MCF 10A (cell line): ENCODE data around the gene FIGLA. TPM values are rescaled to one million over a fixed set of nuclear protein-coding genes. Genes with fewer than 3 reads are reported as not detected.

Experiments used
- BruUV-seq: library from RNA; stranded (reverse); fragments of 400-500 nt; replicated peaks from 2 replicates; lab custom pipeline; 2021; lab: Mats Ljungman, UMichigan
- CTCF ChIA-PET: fragments of 300-600 bp; sonication (Branson Sonifier 250); formaldehyde crosslinking; extraction: SDS; loops from one replicate; lab custom pipeline; 2021; ENCODE audit warnings: antibody characterized with exemption, inconsistent platforms; lab: Yijun Ruan, JAX
- POLR2A ChIA-PET: fragments of 300-600, 350-650 bp; sonication (Branson Sonifier 250); formaldehyde crosslinking; extraction: SDS; loops from one replicate; lab custom pipeline; 2020; ENCODE audit warnings: antibody characterized with exemption, inconsistent platforms; lab: Yijun Ruan, JAX
- DNase-seq: peaks from one replicate; pipeline ENCODE4 v3.0.0-alpha.2; 2018; ENCODE audit not compliant: unreplicated experiment
- H3K27ac Mint-ChIP-seq: one replicate; pipeline ENCODE4 v1.8.0; 2022; ENCODE audit warnings: mild to moderate bottlenecking, low read depth, mixed read lengths; ENCODE audit not compliant: unreplicated experiment
- H3K27me3 Mint-ChIP-seq: one replicate; pipeline ENCODE4 v1.8.0; 2022; ENCODE audit warnings: mixed read lengths; ENCODE audit not compliant: insufficient read depth, unreplicated experiment
- H3K36me3 Mint-ChIP-seq: one replicate; pipeline ENCODE4 v1.8.0; 2022; ENCODE audit warnings: mild to moderate bottlenecking, moderate library complexity, mixed read lengths; ENCODE audit not compliant: insufficient read depth, unreplicated experiment
- H3K4me1 Mint-ChIP-seq: one replicate; pipeline ENCODE4 v1.8.0; 2022; ENCODE audit warnings: mixed read lengths; ENCODE audit not compliant: insufficient read depth, unreplicated experiment
- H3K4me3 Mint-ChIP-seq: one replicate; pipeline ENCODE4 v1.8.0; 2022; ENCODE audit warnings: mild to moderate bottlenecking, moderate library complexity, mixed read lengths; ENCODE audit not compliant: unreplicated experiment
- H3K9me3 Mint-ChIP-seq: one replicate; pipeline ENCODE4 v1.8.0; 2022; ENCODE audit warnings: mixed read lengths; ENCODE audit not compliant: unreplicated experiment
- CTCF ChIP-seq: fragments of 200-600 bp; IDR thresholded peaks from one replicate; pipeline ENCODE4 v1.8.0; 2022; ENCODE audit warnings: antibody characterized with exemption, mild to moderate bottlenecking; ENCODE audit not compliant: unreplicated experiment
- intact Hi-C: fragments of 100-400 bp; cut with micrococcal nuclease; formaldehyde crosslinking; loops from 2 replicates; pipeline ENCODE4 v1.14.1; 2022
- total RNA-seq: library from RNA; stranded (reverse); gene quantifications from 2 replicates; pipeline ENCODE4 v1.2.3, GENCODE V29; 2022

Gene FIGLA
- total RNA-seq, 1 experiment from 2014 or later, result not detected

GRCh38 chr2:70730730-70731129 is 59.7 kb downstream of the FIGLA start:
- Mint-ChIP-seq H3K36me3 (no peaks in the 10 kb centered on the region), H3K4me3 (no peak overlapping the region), H3K9me3 (no peaks in the 10 kb centered on the region), H3K27me3 (peaks cover 48% of the 10 kb centered on the region), H3K27ac (no peak overlapping the region), H3K4me1 (no peaks in the 10 kb centered on the region)
- BruUV-seq, result no TSS peak
- DNase-seq, result peak; percentile 22
- no peak for TF ChIP-seq CTCF
- intact Hi-C loops, result no loop called here
- ChIA-PET CTCF (no interaction called here), POLR2A (no interaction called here)

- no peak for TF ChIP-seq CTCF
- no peaks in the 10 kb centered on the region for H3K4me1 Mint-ChIP-seq
- BruUV-seq, result no TSS peak
- H3K27ac Mint-ChIP-seq, result no peak overlapping the region
- H3K27me3 Mint-ChIP-seq, result peaks cover 37% of the 10 kb centered on the region
- no peaks in the 10 kb centered on the region for H3K9me3 Mint-ChIP-seq
- no peak overlapping the region for H3K4me3 Mint-ChIP-seq
- no peaks in the 10 kb centered on the region for H3K36me3 Mint-ChIP-seq
- intact Hi-C loops, result no loop called here
- ChIA-PET CTCF (no interaction called here), POLR2A (no interaction called here)
- DNase-seq, result no peak
Measured at GRCh38 chr2:70729647-70730046, 60.8 kb downstream of the FIGLA start.

- Mint-ChIP-seq H3K27me3 (peaks cover 24% of the 10 kb centered on the region), H3K4me3 (no peak overlapping the region), H3K4me1 (no peaks in the 10 kb centered on the region), H3K9me3 (no peaks in the 10 kb centered on the region), H3K36me3 (no peaks in the 10 kb centered on the region), H3K27ac (no peak overlapping the region)
- intact Hi-C loops, result no loop called here
- POLR2A ChIA-PET, result no interaction called here
- no peak for TF ChIP-seq CTCF
- peak; percentile 57 for DNase-seq
- BruUV-seq, result no TSS peak
- CTCF ChIA-PET, result no interaction called here
Measured at GRCh38 chr2:70728128-70728527, 62.3 kb downstream of the FIGLA start.

Other genes with a start within 250 kb of the FIGLA start
- 17.9 and 22.5 TPM in 2 replicates for gene TGFA, start 236.8 kb downstream of the FIGLA start, total RNA-seq
- gene ADD2, start 22.4 kb downstream of the FIGLA start, total RNA-seq, result 0.23 and 0.34 TPM in 2 replicates
- gene CLEC4F, start 30.0 kb upstream of the FIGLA start, total RNA-seq, result not detected in 2 replicates
- not detected in 2 replicates for gene CD207, start 45.2 kb upstream of the FIGLA start, total RNA-seq
- gene VAX2, start 109.9 kb upstream of the FIGLA start, total RNA-seq, result not detected in 2 replicates
- gene ATP6V1B1, start 145.3 kb upstream of the FIGLA start, total RNA-seq, result not detected in 2 replicates
- not detected in 2 replicates for gene ANKRD53, start 188.0 kb upstream of the FIGLA start, total RNA-seq
- gene TEX261, start 204.2 kb upstream of the FIGLA start, total RNA-seq, result 52.3 and 63.2 TPM in 2 replicates